Right atrium auricular region (tissue), 2 donors: ENCODE measurements around the gene KAZN. TPM values are rescaled to one million over a fixed set of nuclear protein-coding genes. Genes with fewer than 3 reads are reported as not detected.

Experiments used
- DNase-seq: peaks from one replicate; pipeline ENCODE4 v3.0.0-alpha.2; 2019; ENCODE audit warnings: low spot score
- H3K27ac ChIP-seq, 2 donors: fragments of 200-600 bp; sonication (generic); 1 replicate in 1 of 2; 2 replicates in 1 of 2; pipeline ENCODE4 v1.5.1; 2016 to 2019
- H3K27me3 ChIP-seq, 2 donors: fragments of 200-600 bp; sonication (generic); one replicate each; pipeline versions ENCODE4 v1.5.1 to v1.6.0; 2017 to 2019
- H3K36me3 ChIP-seq: fragments of 200-600 bp; sonication (generic); one replicate; pipeline ENCODE4 v1.5.1; 2016
- H3K4me1 ChIP-seq, 2 donors: fragments of 200-600 bp; sonication (generic); one replicate each; pipeline versions ENCODE4 v1.5.1 to v1.6.0; 2017 to 2019
- H3K4me3 ChIP-seq, 2 donors: fragments of 200-600 bp; sonication (generic); 1 replicate in 1 of 2; 2 replicates in 1 of 2; pipeline ENCODE4 v1.5.1; 2017 to 2019; ENCODE audit warnings: mild to moderate bottlenecking in 1 of 2, moderate library complexity in 1 of 2
- H3K9me3 ChIP-seq, 2 donors: fragments of 200-600 bp; sonication (generic); one replicate each; pipeline ENCODE4 v1.5.1; 2019
- CTCF ChIP-seq, 2 donors: fragments of 200-600 bp; sonication (generic); IDR thresholded peaks; one replicate each; pipeline ENCODE4 v1.5.1; 2019; ENCODE audit warnings: antibody characterized with exemption in 2 of 2
- total RNA-seq, 2 donors: library from RNA; depleted of rRNA; stranded (reverse); fragments of >200 nt; gene quantifications; one replicate each; pipeline ENCODE4 v1.1.0, GENCODE V29; 2016

KAZN gene
- total RNA-seq, 2 donors from 2014 or later, result 3.9 to 6.8 TPM

GRCh38 chr1:14712136-14712535 is 113.7 kb downstream of the KAZN start:
- no peak for DNase-seq
- Histone ChIP-seq H3K4me1 (no peaks in the 10 kb centered on the region), H3K27ac (no peak overlapping the region), H3K4me3 (no peak overlapping the region), H3K27me3 (no peaks in the 10 kb centered on the region), H3K36me3 (no peaks in the 10 kb centered on the region), H3K9me3 (no peaks in the 10 kb centered on the region)
- no peak for TF ChIP-seq CTCF (IDR thresholded peaks at IDR 0.05)

GRCh38 chr1:14713077-14713476 is 114.6 kb downstream of the KAZN start:
- Histone ChIP-seq H3K36me3 (no peaks in the 10 kb centered on the region), H3K4me1 (no peaks in the 10 kb centered on the region), H3K9me3 (no peaks in the 10 kb centered on the region), H3K27ac (no peak overlapping the region), H3K27me3 (no peaks in the 10 kb centered on the region), H3K4me3 (no peak overlapping the region)
- no peak for TF ChIP-seq CTCF (IDR thresholded peaks at IDR 0.05)
- DNase-seq, result no peak

- H3K4me3 ChIP-seq, result no peak overlapping the region
- H3K36me3 ChIP-seq, result no peaks in the 10 kb centered on the region
- no peak overlapping the region for H3K27ac ChIP-seq
- no peak for DNase-seq
- H3K27me3 ChIP-seq, result no peaks in the 10 kb centered on the region
- TF ChIP-seq CTCF (IDR thresholded peaks at IDR 0.05), result no peak
- H3K4me1 ChIP-seq, result no peaks in the 10 kb centered on the region
- no peaks in the 10 kb centered on the region for H3K9me3 ChIP-seq
Observed at GRCh38 chr1:14715266-14715665, 116.8 kb downstream of the KAZN start.

GRCh38 chr1:14715802-14716201 is 117.3 kb downstream of the KAZN start:
- H3K4me3 ChIP-seq, result no peak overlapping the region
- H3K27me3 ChIP-seq, result no peaks in the 10 kb centered on the region
- no peak overlapping the region for H3K27ac ChIP-seq

GRCh38 chr1:14716474-14716873 is 118.0 kb downstream of the KAZN start:
- no peak for DNase-seq
- Histone ChIP-seq H3K9me3 (no peaks in the 10 kb centered on the region), H3K27ac (no peak overlapping the region), H3K4me1 (no peaks in the 10 kb centered on the region), H3K4me3 (no peak overlapping the region), H3K27me3 (no peaks in the 10 kb centered on the region), H3K36me3 (no peaks in the 10 kb centered on the region)
- TF ChIP-seq CTCF (IDR thresholded peaks at IDR 0.05), result no peak

More at GRCh38 chr1:14715802-14716201, 117.3 kb downstream of the KAZN start:
- H3K36me3 ChIP-seq, result no peaks in the 10 kb centered on the region
- DNase-seq, result no peak
- TF ChIP-seq CTCF (IDR thresholded peaks at IDR 0.05), result no peak
- H3K4me1 ChIP-seq, result no peaks in the 10 kb centered on the region
- H3K9me3 ChIP-seq, result no peaks in the 10 kb centered on the region

GRCh38 chr1:14718476-14718875 is 120.0 kb downstream of the KAZN start:
- H3K4me1 ChIP-seq, result no peaks in the 10 kb centered on the region
- no peak for TF ChIP-seq CTCF (IDR thresholded peaks at IDR 0.05)
- no peak for DNase-seq

More at GRCh38 chr1:14718476-14718875, 120.0 kb downstream of the KAZN start:
- Histone ChIP-seq H3K36me3 (no peaks in the 10 kb centered on the region), H3K4me3 (no peak overlapping the region), H3K27ac (no peak overlapping the region), H3K9me3 (no peaks in the 10 kb centered on the region), H3K27me3 (no peaks in the 10 kb centered on the region)
